SK-N-SH (cell line): ENCODE results near the gene MOK. TPM values are rescaled to one million over a fixed set of nuclear protein-coding genes. Genes with fewer than 3 reads are reported as not detected.

Source experiments
- CTCF ChIA-PET: fragments of 300-600, 350-600 bp; formaldehyde crosslinking; extraction: SDS; loops from one replicate; lab custom pipeline; 2021; lab: Yijun Ruan, JAX
- POLR2A ChIA-PET: fragments of 350-600 bp; sonication (Branson Sonifier 250); formaldehyde crosslinking; extraction: SDS; loops from one replicate; lab custom pipeline; 2020; ENCODE audit warnings: antibody characterized with exemption, inconsistent platforms; lab: Yijun Ruan, JAX
- DNase-seq: peaks from one replicate; pipeline ENCODE4 v3.0.0; 2012
- H2AFZ ChIP-seq: fragments of 200-600 bp; sonication (generic); 2 replicates; pipeline ENCODE4 v1.8.1; 2016; ENCODE audit warnings: antibody characterized with exemption, mild to moderate bottlenecking, low read depth
- H3F3A ChIP-seq: fragments of 200-600 bp; sonication (generic); replicated peaks from 2 replicates; pipeline ENCODE3; 2016; ENCODE audit warnings: antibody characterized with exemption, mild to moderate bottlenecking; ENCODE audit not compliant: insufficient read depth
- H3K27ac ChIP-seq, 2 experiments: fragments of 200-500 bp in 1 of 2; fragments of 200-600 bp in 1 of 2; sonication (Bioruptor generic) in 1 of 2; sonication (generic), shearing (Covaris generic) in 1 of 2; 2 replicates each; pipeline versions ENCODE4 v1.5.1 to v1.6.1; 2014 to 2016; ENCODE audit warnings: low read depth in 2 of 2, inconsistent platforms in 1 of 2, low read length in 1 of 2, mild to moderate bottlenecking in 1 of 2, mixed read lengths in 1 of 2
- H3K27me3 ChIP-seq: fragments of 200-600 bp; sonication (generic), shearing (Covaris generic); 2 replicates; pipeline ENCODE4 v1.6.1; 2016; ENCODE audit warnings: mixed run types; ENCODE audit not compliant: insufficient read depth
- H3K36me3 ChIP-seq, 2 experiments: fragments of 200-500 bp in 1 of 2; fragments of 200-600 bp in 1 of 2; sonication (Bioruptor generic) in 1 of 2; sonication (generic) in 1 of 2; replicated peaks in 1 of 2; 2 replicates each; pipeline versions ENCODE3 to v1.5.1; 2014 to 2016; ENCODE audit warnings: low read length in 1 of 2, mild to moderate bottlenecking in 1 of 2; ENCODE audit not compliant: insufficient read depth in 2 of 2, control insufficient read depth in 1 of 2
- H3K4me1 ChIP-seq, 2 experiments: fragments of 200-500 bp in 1 of 2; fragments of 200-600 bp in 1 of 2; sonication (Bioruptor generic) in 1 of 2; sonication (generic), shearing (Covaris generic) in 1 of 2; 2 replicates each; pipeline versions ENCODE4 v1.5.1 to v1.6.1; 2014 to 2016; ENCODE audit warnings: low read depth in 1 of 2, low read length in 1 of 2, mixed run types in 1 of 2; ENCODE audit not compliant: insufficient read depth in 2 of 2, control insufficient read depth in 1 of 2
- H3K4me2 ChIP-seq: fragments of 200-600 bp; sonication (generic), shearing (Covaris generic); 2 replicates; pipeline ENCODE4 v1.6.1; 2017; ENCODE audit warnings: mixed run types
- H3K4me3 ChIP-seq, 2 experiments: fragments of 200-500 bp in 1 of 2; fragments of 200-600 bp in 1 of 2; sonication (Bioruptor generic) in 1 of 2; sonication (generic), shearing (Covaris generic) in 1 of 2; 2 replicates each; pipeline versions ENCODE4 v1.5.1 to v1.8.1; 2014 to 2016; ENCODE audit warnings: low read depth in 2 of 2, inconsistent platforms in 1 of 2, low read length in 1 of 2, mild to moderate bottlenecking in 1 of 2, mixed read lengths in 1 of 2, moderate library complexity in 1 of 2
- H3K79me2 ChIP-seq: fragments of 200-600 bp; sonication (generic); 2 replicates; pipeline ENCODE4 v1.8.1; 2017; ENCODE audit warnings: mild to moderate bottlenecking; ENCODE audit not compliant: insufficient read depth
- H3K9ac ChIP-seq: fragments of 200-600 bp; sonication (generic); 2 replicates; pipeline ENCODE4 v1.6.1; 2017; ENCODE audit warnings: mixed run types
- H3K9me2 ChIP-seq: fragments of 200-600 bp; sonication (generic); 2 replicates; pipeline ENCODE4 v1.6.1; 2017; ENCODE audit warnings: mixed run types
- H3K9me3 ChIP-seq: fragments of 200-600 bp; sonication (generic); 2 replicates; pipeline ENCODE4 v1.6.1; 2017; ENCODE audit warnings: mixed run types, mild to moderate bottlenecking, moderate library complexity
- H4K20me1 ChIP-seq: fragments of 200-600 bp; sonication (generic); 2 replicates; pipeline ENCODE4 v1.6.1; 2017; ENCODE audit warnings: mild to moderate bottlenecking, mixed run types; ENCODE audit not compliant: insufficient read depth
- CTCF ChIP-seq: fragments of 200-600 bp; sonication (generic); IDR thresholded peaks from 2 replicates; pipeline ENCODE4 v1.6.1; 2017; ENCODE audit warnings: antibody characterized with exemption, mild to moderate bottlenecking, moderate library complexity
- ELF1 ChIP-seq: IDR thresholded peaks from 2 replicates; pipeline ENCODE4 v1.4.0; 2012
- EP300 ChIP-seq, 2 experiments: IDR thresholded peaks; 2 replicates each; pipeline versions ENCODE4 v1.4.0 to v1.6.1; 2012; ENCODE audit warnings: borderline replicate concordance in 1 of 2, low read depth in 1 of 2, low read length in 1 of 2
- EZH2phosphoT487 ChIP-seq: fragments of 200-600 bp; sonication (generic); IDR thresholded peaks from 2 replicates; pipeline ENCODE4 v1.6.1; 2017; ENCODE audit warnings: low read depth, mixed run types, mild to moderate bottlenecking, antibody characterized with exemption, moderate library complexity, borderline replicate concordance
- FOXJ3 ChIP-seq: sonication (generic); formaldehyde crosslinking; IDR thresholded peaks from 2 replicates; pipeline ENCODE4 v1.5.1; 2020; ENCODE audit warnings: mild to moderate bottlenecking, missing genetic modification reagents
- IRF3 ChIP-seq: fragments of 150-350 bp; IDR thresholded peaks from 2 replicates; pipeline ENCODE4 v1.6.1; 2016; ENCODE audit warnings: mild to moderate bottlenecking, low read depth, low read length
- MAX ChIP-seq: IDR thresholded peaks from 2 replicates; pipeline ENCODE4 v1.4.0; 2012; ENCODE audit warnings: low read depth
- MEF2A ChIP-seq: IDR thresholded peaks from 2 replicates; pipeline ENCODE4 v1.4.0; 2012; ENCODE audit warnings: low read depth, borderline replicate concordance
- NFIC ChIP-seq: IDR thresholded peaks from 2 replicates; pipeline ENCODE4 v1.4.0; 2012; ENCODE audit warnings: borderline replicate concordance
- NRF1 ChIP-seq: IDR thresholded peaks from 2 replicates; pipeline ENCODE4 v1.6.1; 2012; ENCODE audit warnings: low read depth, mild to moderate bottlenecking, low read length
- PBX3 ChIP-seq: IDR thresholded peaks from 2 replicates; pipeline ENCODE4; 2012
- POLR2AphosphoS5 ChIP-seq: IDR thresholded peaks from 2 replicates; pipeline ENCODE4 v1.6.1; 2012; ENCODE audit warnings: low read depth, low read length
- RAD21 ChIP-seq: IDR thresholded peaks from 2 replicates; pipeline ENCODE4 v1.6.1; 2012; ENCODE audit warnings: mild to moderate bottlenecking, low read length
- RCOR1 ChIP-seq: fragments of 150-350 bp; IDR thresholded peaks from 2 replicates; pipeline ENCODE4 v1.6.1; 2017; ENCODE audit warnings: antibody characterized with exemption, low read length
- REST ChIP-seq: IDR thresholded peaks from 2 replicates; pipeline ENCODE4 v1.6.1; 2012; ENCODE audit warnings: mild to moderate bottlenecking, low read depth, low read length, moderate library complexity
- RXRA ChIP-seq: IDR thresholded peaks from 2 replicates; pipeline ENCODE4 v1.4.0; 2012; ENCODE audit warnings: low read depth, mild to moderate bottlenecking, borderline replicate concordance
- SIN3A ChIP-seq: IDR thresholded peaks from 2 replicates; pipeline ENCODE4 v1.6.1; 2012; ENCODE audit warnings: low read depth, mild to moderate bottlenecking, low read length, moderate library complexity, borderline replicate concordance
- SMC3 ChIP-seq: IDR thresholded peaks from 2 replicates; pipeline ENCODE4 v1.6.1; 2012; ENCODE audit warnings: low read depth, low read length, improper control_type of control experiment
- TAF1 ChIP-seq: IDR thresholded peaks from 2 replicates; pipeline ENCODE4 v1.6.1; 2012; ENCODE audit warnings: low read depth, mild to moderate bottlenecking, low read length, moderate library complexity, borderline replicate concordance
- TEAD4 ChIP-seq: IDR thresholded peaks from 2 replicates; pipeline ENCODE4 v1.4.0; 2012; ENCODE audit warnings: mild to moderate bottlenecking, borderline replicate concordance; ENCODE audit not compliant: insufficient read depth
- USF1 ChIP-seq: IDR thresholded peaks from 2 replicates; pipeline ENCODE4 v1.4.0; 2012; ENCODE audit warnings: low read depth, borderline replicate concordance
- USF2 ChIP-seq: fragments of 150-350 bp; IDR thresholded peaks from 2 replicates; pipeline ENCODE4 v1.6.1; 2017; ENCODE audit warnings: antibody characterized with exemption, low read length, low read depth, borderline replicate concordance
- WGBS: methylation state at CpG from one replicate; pipeline ENCODE4 v1.1.6; 2017; ENCODE audit warnings: low lambda C conversion rate; 5-methylcytosine and 5-hydroxymethylcytosine counted together
- polyA plus RNA-seq, 3 experiments: library from polyadenylated mRNA; depleted of rRNA; stranded (reverse); fragments of >200 nt; gene quantifications; 2 replicates each; pipeline ENCODE4 v1.2.3, GENCODE V29; 2012

MOK gene
- polyA plus RNA-seq, 1 of the 3 experiments (the other 2 are of a cell fraction) = 13.3 TPM

GRCh38 chr14:102314242-102315011 lies 9.5 kb upstream of the MOK start:
- Histone ChIP-seq H3K27ac (no peak overlapping the region), H3K4me1 (peaks cover 5 to 17% of the 10 kb centered on the region in 2 experiments; a peak in 3 of 4 replicates), H3K9me3 (no peaks in the 10 kb centered on the region), H3K4me3 (peak overlapping the region; percentile 53 to 54), H4K20me1 (no peaks in the 10 kb centered on the region), H3K4me2 (peak overlapping the region; percentile 70), H3K36me3 (no peaks in the 10 kb centered on the region), H3K27me3 (no peaks in the 10 kb centered on the region), H3F3A (peaks cover 15% of the 10 kb centered on the region), H3K9me2 (no peaks in the 10 kb centered on the region), H3K9ac (peak overlapping the region; percentile 4; the same call in 1 of the 2 replicates), H3K79me2 (no peaks in the 10 kb centered on the region), H2AFZ (peak overlapping the region; percentile 82)
- 14% methylated on average over 30 of the region's 52 CpGs for WGBS
- ChIA-PET POLR2A (interaction anchor here (0.5 to 1.0 kb wide), 2 partner anchors 251 to 252 kb away, joined by 3 to 4 read pairs; no protein-coding TSS in a partner anchor), CTCF (interaction anchor here (0.6 to 7.4 kb wide), 67 partner anchors 8 to 607 kb away, joined by 3 to 65 read pairs (median 4); partner anchors contain the start of gene MOK)
- peak; percentile 89 for DNase-seq
- TF ChIP-seq PBX3 (no peak), RCOR1 (no peak), RXRA (no peak), EZH2phosphoT487 (no peak), SIN3A (peak; percentile 88; the same call in 1 of the 2 replicates), ELF1 (no peak), TEAD4 (no peak), EP300 (IDR thresholded peaks at IDR 0.05; ENCODE audit: borderline replicate concordance in 1 of 2, low read depth in 1 of 2, low read length in 1 of 2) (no peak), POLR2AphosphoS5 (no peak), FOXJ3 (CRISPR knock-in tag) (no peak), MEF2A (no peak), CTCF (peak; percentile 97), SMC3 (peak; percentile 80), REST (no peak), USF1 (peak; percentile 75; the same call in 1 of the 2 replicates), TAF1 (no peak), USF2 (no peak), NFIC (no peak), RAD21 (peak; percentile 91), NRF1 (no peak), MAX (peak; percentile 98), IRF3 (no peak)
